Kidney (tissue), 14 donors: Measurements from ENCODE around the gene ARMS2. TPM values are rescaled to one million over a fixed set of nuclear protein-coding genes. Genes with fewer than 3 reads are reported as not detected.

Experiments used
- DNase-seq, 5 donors: peaks; one replicate each; pipeline ENCODE4 v3.0.0-alpha.2; 2013 to 2020
- FAIRE-seq: peaks from 2 replicates; lab custom pipeline; 2012; peaks lifted over from hg19 to GRCh38; lab: Jason Lieb, UNC
- H3K27ac ChIP-seq, 2 donors: one replicate each; pipeline ENCODE4 v1.7.0; 2013; ENCODE audit warnings: low read depth in 2 of 2, low read length in 2 of 2, inconsistent platforms in 1 of 2
- H3K27me3 ChIP-seq: one replicate; pipeline ENCODE4 v1.7.1; 2013; ENCODE audit warnings: low read length, inconsistent platforms; ENCODE audit not compliant: control insufficient read depth, insufficient read depth
- H3K36me3 ChIP-seq, 3 donors: one replicate each; pipeline versions ENCODE4 v1.7.0 to v1.7.1; 2013; ENCODE audit warnings: low read length in 3 of 3, control low read depth in 1 of 3, inconsistent platforms in 1 of 3; ENCODE audit not compliant: insufficient read depth in 3 of 3, control insufficient read depth in 2 of 3
- H3K4me1 ChIP-seq, 3 donors: one replicate each; pipeline versions ENCODE4 v1.7.0 to v1.7.1; 2013; ENCODE audit warnings: low read length in 3 of 3, inconsistent platforms in 1 of 3, low read depth in 1 of 3; ENCODE audit not compliant: control insufficient read depth in 2 of 3, insufficient read depth in 2 of 3
- H3K4me3 ChIP-seq, 3 donors: one replicate each; pipeline versions ENCODE4 v1.7.0 to v1.8.1; 2013; ENCODE audit warnings: low read length in 3 of 3, control low read depth in 1 of 3, inconsistent platforms in 1 of 3
- H3K9ac ChIP-seq, 3 donors: one replicate each; pipeline versions ENCODE4 v1.7.0 to v1.7.1; 2013; ENCODE audit warnings: low read length in 3 of 3, control low read depth in 1 of 3, inconsistent platforms in 1 of 3
- H3K9me3 ChIP-seq, 3 donors: one replicate each; pipeline versions ENCODE4 v1.7.0 to v1.7.1; 2013; ENCODE audit warnings: low read length in 3 of 3, control low read depth in 1 of 3, inconsistent platforms in 1 of 3; ENCODE audit not compliant: control insufficient read depth in 2 of 3, insufficient read depth in 1 of 3
- intact Hi-C: fragments of 100-400 bp; cut with DNase I; formaldehyde crosslinking; loops from one replicate; pipeline ENCODE4 v1.11.1; 2022
- polyA plus RNA-seq: library from polyadenylated mRNA; stranded (reverse); fragments of 350-450 nt; fragmentation: Illumina TruSeq; extraction: RNeasy Lipid Tissue Mini Kit (QIAGEN cat#74804); gene quantifications from one replicate; pipeline ENCODE4 v1.2.3, GENCODE V29; 2014; ENCODE audit warnings: low read depth, low replicate concordance; ENCODE audit not compliant: insufficient read depth
- total RNA-seq: library from RNA; stranded (reverse); fragmentation: NEBNext Ultra II Directional; extraction: Animal tissue kit (Norgen Biotek cat#: 25700); gene quantifications from one replicate; pipeline ENCODE4 v1.2.1, GENCODE V29; 2021
- TF ChIP-seq, protein P1 (sequence below): IDR thresholded peaks from 3 replicates; pipeline ENCODE4 v1.5.1; 2012; ENCODE audit warnings: mild to moderate bottlenecking, moderate library complexity, borderline replicate concordance; ENCODE audit not compliant: insufficient read depth; ENCODE audit errors: extremely low read depth
- donor health status: control.
- donor health status: control.
- donor health status: control.
- donor health status: control.
- donor health status: control.
- donor health status: DM: yes; HTN: yes; CAD: no.
- donor health status: Normal renal cell carcinoma (clear cell type).

Gene ARMS2
- total and polyA plus RNA-seq, 2 donors from 2014 or later: not detected

DNA sequence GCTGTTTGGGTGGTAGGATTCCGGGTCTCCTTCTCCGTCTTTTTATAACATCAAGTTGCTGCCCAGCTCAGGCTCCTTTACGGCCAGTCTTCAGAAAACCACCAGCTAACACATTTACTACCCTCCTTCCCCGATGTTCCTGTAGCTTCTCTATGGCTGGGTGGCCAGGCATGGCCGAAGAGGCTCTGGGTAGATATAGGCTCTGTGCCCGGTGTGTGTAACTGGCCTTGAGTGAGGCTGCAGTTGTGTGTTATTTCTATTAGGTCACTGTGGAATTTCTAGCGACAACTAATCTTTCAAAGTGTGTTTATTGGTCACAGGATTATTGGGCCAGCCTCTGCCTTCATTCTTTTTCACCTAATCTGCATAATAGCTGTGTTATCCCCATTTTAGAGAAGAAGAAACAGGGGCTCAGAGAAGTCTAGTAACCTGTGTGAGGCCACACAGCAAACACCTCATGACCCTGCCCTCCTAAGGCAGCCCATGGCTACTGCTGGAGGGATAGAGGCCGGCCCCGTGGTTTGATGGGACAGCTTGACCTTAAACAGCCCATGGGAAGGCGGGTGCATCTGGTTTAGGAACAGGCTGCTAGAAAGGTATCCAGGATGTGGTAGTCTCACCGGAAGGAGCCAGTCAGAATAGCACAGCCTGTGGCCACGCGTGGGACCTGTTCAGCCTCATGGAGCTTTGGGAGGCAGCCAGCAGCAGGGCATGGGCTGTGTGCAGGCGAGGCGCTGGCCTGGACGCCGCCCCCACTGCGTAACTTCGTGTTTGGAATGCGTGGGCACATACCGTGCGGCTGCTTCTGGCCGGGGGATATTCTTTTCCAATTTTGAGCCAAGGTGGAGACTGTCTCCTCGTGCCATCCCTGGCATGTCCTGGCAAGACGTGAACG lies 36.6 kb downstream of the ARMS2 start:
- no peaks in the 10 kb centered on the region for H3K27me3 ChIP-seq
- FAIRE-seq (no peak), DNase-seq (peak in 1 of 5 donors; percentile 70)
- no peaks in the 10 kb centered on the region for H3K36me3 ChIP-seq
- TF ChIP-seq, protein P1, sequence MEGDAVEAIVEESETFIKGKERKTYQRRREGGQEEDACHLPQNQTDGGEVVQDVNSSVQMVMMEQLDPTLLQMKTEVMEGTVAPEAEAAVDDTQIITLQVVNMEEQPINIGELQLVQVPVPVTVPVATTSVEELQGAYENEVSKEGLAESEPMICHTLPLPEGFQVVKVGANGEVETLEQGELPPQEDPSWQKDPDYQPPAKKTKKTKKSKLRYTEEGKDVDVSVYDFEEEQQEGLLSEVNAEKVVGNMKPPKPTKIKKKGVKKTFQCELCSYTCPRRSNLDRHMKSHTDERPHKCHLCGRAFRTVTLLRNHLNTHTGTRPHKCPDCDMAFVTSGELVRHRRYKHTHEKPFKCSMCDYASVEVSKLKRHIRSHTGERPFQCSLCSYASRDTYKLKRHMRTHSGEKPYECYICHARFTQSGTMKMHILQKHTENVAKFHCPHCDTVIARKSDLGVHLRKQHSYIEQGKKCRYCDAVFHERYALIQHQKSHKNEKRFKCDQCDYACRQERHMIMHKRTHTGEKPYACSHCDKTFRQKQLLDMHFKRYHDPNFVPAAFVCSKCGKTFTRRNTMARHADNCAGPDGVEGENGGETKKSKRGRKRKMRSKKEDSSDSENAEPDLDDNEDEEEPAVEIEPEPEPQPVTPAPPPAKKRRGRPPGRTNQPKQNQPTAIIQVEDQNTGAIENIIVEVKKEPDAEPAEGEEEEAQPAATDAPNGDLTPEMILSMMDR: no peak
- H3K4me1 ChIP-seq: peaks cover 0 to 9% (median 3%) of the 10 kb centered on the region in 3 donors
- H3K4me3 ChIP-seq: no peak overlapping the region
- H3K9me3 ChIP-seq: no peaks in the 10 kb centered on the region
- H3K9ac ChIP-seq: no peak overlapping the region
- no peak overlapping the region for H3K27ac ChIP-seq
- intact Hi-C loops: no loop called here

DNA sequence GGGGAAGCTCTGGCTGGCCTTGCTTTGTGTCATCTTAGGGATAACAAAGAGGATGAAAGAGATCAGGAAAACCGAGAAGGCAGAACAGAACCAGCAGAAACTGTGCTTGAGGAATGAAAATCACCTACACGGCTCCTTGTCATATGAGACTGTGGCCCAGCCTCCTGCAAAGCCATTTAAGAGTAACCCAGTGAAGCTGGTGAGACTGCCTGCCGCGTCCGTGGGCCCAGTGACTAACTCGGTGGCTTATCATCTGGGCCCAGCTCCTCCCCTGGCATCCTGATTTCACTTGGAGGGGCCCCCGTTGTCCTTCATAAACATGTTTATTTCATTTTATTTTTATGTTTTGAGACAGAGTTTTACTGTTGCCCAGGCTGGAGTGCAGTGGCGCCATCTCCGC lies 37.6 kb downstream of the ARMS2 start:
- H3K27me3 ChIP-seq: no peaks in the 10 kb centered on the region
- peaks cover 0 to 5% (median 3%) of the 10 kb centered on the region in 3 donors for H3K4me1 ChIP-seq
- intact Hi-C loops: no loop called here
- H3K9me3 ChIP-seq: no peaks in the 10 kb centered on the region
- no peak overlapping the region for H3K4me3 ChIP-seq
- TF ChIP-seq, protein P1: no peak
- no peaks in the 10 kb centered on the region for H3K36me3 ChIP-seq
- DNase-seq (no peak), FAIRE-seq (no peak)
- no peak overlapping the region for H3K9ac ChIP-seq
- no peak overlapping the region for H3K27ac ChIP-seq

DNA sequence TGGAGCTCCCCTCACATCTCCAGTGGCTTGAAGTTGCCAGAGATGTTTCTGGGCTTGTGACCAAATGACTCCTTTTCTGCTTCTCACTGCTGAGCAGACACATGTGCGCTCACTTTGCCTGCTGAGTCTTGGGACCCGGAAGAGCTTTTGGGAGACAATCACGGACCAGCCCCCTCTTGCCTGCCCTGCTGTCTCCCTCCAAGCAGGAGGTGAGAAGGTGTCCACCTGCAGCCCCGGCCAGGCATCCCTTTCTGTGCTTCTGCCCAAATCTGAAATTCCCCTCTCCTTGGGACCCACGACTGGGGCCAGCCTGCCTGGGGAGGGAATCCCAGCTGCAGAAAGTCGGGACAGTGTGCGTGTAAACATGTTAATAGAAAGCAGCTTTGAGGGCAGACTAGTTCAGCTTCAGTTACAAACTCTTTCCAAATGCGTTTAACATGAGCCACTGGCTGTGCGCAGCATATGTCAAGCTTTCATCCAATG lies 38.6 kb downstream of the ARMS2 start:
- intact Hi-C loops: no loop called here
- H3K27ac ChIP-seq: no peak overlapping the region
- H3K9ac ChIP-seq: no peak overlapping the region
- H3K36me3 ChIP-seq: no peaks in the 10 kb centered on the region
- H3K4me3 ChIP-seq: no peak overlapping the region
- no peaks in the 10 kb centered on the region for H3K9me3 ChIP-seq
- no peaks in the 10 kb centered on the region for H3K27me3 ChIP-seq
- FAIRE-seq (no peak), DNase-seq (peak in 1 of 5 donors; percentile 54)
- TF ChIP-seq, protein P1: no peak
- H3K4me1 ChIP-seq: peaks cover 0 to 2% (median 0%) of the 10 kb centered on the region in 3 donors
